ELF-1 (cell line): ENCODE data around the gene EIPR1.
"Not testable (repeated sequence)": the region's sequence is repeated elsewhere in the genome, so short reads cannot be mapped to it uniquely, and the experiment has no call there.

ENCODE experiments used
- DNase-seq: peaks from one replicate; pipeline ENCODE4 v3.0.0-alpha.2; 2016; ENCODE audit warnings: low read depth, low spot score

Gene EIPR1

GRCh38 chr2:3403587-3404334 lies 26.1 kb upstream of the EIPR1 start:
- no peak for DNase-seq

DNA sequence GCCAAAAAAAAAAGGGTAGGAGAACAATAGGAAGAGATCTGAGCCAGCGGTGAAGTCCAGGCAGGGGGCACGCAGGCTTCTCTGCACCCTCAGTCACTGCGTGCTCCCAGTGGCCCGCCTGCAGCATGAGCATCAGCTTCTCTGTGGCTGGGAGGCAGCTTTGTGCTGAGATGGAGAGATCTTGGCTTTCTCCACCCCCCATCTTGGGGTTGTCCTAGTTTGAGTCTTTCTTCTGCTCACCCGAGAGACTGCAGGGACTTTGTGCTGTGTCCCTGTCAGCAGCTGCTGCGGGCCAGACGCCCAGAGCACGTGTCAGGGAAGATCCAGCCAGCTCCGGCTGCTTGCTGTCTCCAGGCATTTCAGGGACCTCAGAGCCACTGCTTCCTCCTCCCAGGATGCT lies 22.2 kb upstream of the EIPR1 start:
- DNase-seq: peak; percentile 63

- DNase-seq: peak; percentile 62
Observed at GRCh38 chr2:3399381-3399780, 21.8 kb upstream of the EIPR1 start.

GRCh38 chr2:3398857-3399256 lies 21.2 kb upstream of the EIPR1 start:
- peak; percentile 73 for DNase-seq

DNA sequence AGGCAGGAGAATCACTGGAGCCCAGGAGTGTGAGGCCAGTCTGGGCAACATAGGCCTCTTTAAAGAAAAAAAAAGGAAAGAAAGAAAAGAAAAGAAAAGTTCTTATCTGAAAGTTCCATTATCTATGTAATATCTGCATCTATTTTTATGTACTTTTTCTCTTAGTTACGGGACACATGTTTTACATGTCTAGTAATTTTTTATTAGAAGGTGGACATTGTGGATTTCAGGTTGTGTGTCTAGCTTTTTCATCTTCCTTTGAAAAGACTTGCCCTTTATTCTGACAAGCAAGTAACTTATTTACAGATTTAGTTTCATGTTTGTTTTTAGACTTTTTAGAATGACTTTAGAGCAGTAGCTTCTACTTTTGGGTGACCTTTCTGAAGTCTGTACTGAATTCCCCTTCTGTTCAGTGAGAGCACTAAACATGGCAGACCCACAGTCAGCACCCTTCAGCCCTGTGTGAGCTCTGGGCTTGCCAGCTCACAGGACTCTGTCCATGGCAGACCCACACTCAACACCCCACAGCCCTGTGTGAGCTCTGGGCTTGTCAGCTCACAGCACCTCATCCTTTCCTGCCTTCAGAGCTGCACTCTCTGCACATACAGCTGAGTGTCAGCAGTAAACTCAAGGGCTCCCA lies 19.4 kb upstream of the EIPR1 start:
- no peak for DNase-seq

DNA sequence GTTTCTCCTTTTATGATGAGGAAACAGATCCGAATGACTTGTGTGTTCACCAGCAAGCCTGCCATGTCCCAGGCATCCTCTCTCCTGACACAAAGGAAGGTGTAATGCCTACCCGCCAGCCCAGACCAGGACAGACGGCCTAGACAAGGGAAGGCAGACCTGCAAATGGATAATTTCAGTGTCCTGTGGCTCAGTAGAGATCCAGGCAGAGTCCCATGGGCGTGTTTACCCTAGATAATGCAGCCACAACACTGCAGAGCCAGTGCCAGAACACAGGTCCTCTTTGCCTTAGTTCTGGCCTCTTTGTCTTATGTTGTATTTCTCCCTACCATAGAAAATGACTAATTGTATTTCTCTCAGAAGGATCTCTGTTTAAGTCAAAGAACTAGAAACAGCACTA lies 14.6 kb upstream of the EIPR1 start:
- DNase-seq: no peak

GRCh38 chr2:3390041-3390440 lies 12.4 kb upstream of the EIPR1 start:
- no peak for DNase-seq

DNA sequence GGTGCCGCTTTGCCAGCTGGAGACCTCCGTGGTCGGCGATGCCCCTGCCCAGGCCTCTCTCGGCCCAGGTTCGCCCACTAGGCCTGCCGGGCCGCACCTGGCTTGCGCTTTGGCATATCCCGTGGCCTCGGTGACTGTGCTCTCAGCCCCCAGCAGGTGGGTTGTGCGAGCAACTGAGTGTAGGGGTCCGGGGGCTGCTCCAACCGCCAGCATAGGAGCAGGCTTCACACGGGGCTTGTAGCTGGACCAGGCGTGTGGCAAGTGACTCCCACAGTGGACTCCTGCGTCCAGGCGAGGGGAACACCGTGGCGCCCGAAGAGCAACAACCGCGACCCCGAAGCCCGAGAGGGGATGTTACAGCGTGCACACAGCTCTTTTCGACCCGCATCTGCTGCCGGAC lies 11.6 kb upstream of the EIPR1 start:
- no peak for DNase-seq

DNA sequence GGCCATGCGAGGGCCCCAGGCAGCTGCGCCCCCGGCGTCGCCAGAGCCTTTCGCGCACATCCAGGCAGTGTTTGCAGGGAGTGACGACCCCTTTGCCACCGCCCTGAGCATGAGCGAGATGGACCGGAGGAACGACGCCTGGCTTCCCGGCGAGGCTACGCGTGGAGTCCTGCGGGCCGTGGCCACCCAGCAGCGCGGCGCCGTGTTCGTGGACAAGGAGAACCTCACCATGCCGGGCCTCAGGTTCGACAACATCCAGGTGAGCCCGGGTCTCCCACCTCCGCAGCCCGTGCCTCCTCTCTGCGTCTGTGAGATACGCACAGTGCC lies 10.8 kb upstream of the EIPR1 start:
- DNase-seq: no peak

DNA sequence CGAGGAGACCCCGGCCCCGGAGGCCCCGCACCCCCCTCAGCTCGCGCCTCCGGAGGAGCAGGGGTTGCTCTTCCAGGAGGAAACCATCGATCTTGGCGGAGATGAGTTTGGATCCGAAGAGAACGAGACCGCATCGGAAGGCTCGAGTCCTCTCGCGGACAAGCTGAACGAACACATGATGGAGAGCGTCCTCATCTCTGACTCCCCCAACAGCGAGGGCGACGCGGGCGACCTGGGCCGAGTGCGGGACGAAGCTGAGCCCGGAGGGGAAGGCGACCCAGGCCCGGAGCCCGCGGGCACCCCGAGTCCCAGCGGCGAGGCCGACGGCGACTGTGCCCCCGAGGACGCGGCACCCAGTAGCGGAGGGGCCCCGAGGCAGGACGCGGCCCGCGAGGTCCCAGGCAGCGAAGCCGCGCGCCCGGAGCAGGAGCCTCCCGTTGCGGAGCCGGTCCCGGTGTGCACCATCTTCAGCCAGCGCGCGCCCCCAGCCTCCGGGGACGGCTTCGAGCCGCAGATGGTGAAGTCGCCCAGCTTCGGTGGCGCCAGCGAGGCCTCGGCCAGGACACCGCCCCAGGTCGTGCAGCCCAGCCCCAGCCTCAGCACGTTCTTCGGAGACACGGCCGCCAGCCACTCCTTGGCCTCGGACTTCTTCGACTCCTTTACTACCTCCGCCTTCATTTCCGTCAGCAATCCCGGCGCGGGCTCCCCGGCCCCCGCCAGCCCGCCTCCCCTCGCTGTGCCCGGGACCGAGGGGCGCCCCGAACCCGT lies 10.2 kb upstream of the EIPR1 start:
- no peak for DNase-seq

- DNase-seq: no peak
Observed at GRCh38 chr2:3387011-3387410, 9.4 kb upstream of the EIPR1 start.

DNA sequence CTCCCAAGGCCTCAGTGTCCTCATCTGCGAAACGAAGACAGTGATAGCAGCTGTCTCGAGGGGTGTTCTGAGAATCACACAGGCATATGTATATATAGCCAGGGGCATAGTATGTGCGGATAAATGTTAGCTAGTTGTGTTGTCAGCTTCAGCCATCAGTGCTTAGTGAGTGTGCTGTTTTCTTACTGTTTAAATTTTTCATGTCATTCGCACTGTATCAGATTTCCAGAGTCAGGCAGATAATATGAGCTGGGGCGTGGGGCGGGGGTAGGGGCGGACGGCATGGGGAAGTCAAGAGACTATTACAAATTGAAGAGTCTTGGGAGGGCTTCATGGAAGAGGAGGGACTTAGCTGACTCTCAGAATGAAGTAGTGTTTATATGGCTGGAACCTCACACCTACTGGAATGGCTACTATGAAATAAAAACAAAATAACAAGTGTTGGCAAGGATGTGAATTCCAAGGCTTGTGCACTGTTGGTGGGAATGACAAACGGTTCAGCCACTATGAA lies 8.9 kb upstream of the EIPR1 start:
- no peak for DNase-seq

DNA sequence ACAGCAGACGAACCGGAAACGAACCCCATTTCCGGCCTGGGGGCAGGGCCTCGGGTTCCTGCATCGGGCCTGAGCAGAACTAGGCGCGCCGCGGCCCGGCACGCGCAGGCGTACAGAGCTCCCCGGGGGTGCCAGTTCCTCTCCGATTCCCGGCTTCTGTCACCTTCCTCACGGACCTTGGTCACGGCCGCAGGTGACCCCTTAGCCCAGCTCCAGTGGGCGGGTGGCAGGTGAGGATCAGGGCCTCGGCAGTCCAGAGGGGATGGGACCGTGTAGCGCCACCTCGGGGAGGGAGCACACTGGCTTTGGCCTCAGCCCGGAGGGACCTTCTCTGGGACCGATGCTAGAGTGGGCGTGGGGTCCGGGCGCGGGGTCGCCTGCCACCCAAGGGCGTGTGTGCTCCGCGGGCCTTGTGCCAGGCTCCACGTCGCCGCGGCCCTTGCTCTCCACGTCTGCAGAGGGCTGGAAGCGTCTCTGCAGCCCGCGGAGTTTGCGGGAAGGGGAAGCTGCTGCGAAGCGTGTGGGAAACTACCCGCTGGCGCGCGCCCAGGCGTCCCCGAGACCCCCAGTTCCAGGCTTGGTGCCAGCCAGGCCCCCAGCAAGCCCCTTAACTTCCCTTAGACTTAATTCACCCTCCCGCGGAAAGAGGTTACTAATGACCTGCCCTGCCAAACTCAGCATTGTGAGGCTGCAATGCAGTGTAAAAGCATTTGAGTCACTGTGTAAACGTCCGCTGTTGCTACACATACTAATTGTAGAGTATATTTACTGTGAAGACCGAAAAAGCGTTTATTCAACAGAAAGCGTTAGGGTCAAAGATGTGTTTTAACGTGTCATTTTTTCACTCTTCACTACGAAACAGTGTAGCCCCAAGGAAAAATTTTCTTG lies 2.3 kb upstream of the EIPR1 start, which contains the start of gene TRAPPC12:
Gene TRAPPC12 (plus strand): TSS at position 48 of the 888 bp plus-strand sequence. CDS start 7,930 bp downstream, outside the sequence.
- peak; percentile 96 for DNase-seq

DNA sequence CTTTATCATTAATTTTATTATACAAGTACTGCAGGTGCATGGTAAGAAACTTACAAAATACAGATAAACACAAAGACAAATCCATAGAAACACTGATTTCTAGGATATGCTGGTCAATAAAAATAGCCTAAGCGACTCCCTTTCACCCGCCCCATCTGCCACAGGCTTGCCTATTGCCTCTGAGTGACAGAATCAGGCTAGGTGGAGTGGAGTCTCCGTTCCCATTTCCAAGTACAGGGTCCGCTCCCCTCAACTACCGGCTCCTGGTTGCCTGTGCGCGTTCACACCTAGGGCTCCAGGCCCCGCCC lies 1.7 kb upstream of the EIPR1 start:
- no peak for DNase-seq

- no peak for DNase-seq
Observed at GRCh38 chr2:3377279-3377611, 373 bp downstream of the EIPR1 start.

DNA sequence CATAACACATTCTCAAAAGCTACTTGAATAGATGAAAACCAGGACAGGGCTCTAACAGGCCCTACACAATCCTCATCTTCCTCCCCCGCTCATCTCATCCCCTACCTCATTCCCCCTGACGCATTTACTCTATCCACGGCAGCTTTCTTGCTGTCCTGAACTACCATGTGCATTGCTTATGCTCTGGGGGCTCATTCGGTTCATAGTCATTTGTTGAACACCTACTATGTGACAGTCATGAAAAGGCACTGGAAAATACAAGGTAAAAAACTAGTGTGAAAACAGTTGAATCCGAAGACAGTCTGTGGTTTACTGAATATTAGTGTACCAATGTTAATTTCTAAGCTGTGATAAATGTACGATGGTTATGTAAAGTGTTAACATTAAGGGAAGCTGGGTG lies 797 bp downstream of the EIPR1 start:
- DNase-seq: no peak

DNA sequence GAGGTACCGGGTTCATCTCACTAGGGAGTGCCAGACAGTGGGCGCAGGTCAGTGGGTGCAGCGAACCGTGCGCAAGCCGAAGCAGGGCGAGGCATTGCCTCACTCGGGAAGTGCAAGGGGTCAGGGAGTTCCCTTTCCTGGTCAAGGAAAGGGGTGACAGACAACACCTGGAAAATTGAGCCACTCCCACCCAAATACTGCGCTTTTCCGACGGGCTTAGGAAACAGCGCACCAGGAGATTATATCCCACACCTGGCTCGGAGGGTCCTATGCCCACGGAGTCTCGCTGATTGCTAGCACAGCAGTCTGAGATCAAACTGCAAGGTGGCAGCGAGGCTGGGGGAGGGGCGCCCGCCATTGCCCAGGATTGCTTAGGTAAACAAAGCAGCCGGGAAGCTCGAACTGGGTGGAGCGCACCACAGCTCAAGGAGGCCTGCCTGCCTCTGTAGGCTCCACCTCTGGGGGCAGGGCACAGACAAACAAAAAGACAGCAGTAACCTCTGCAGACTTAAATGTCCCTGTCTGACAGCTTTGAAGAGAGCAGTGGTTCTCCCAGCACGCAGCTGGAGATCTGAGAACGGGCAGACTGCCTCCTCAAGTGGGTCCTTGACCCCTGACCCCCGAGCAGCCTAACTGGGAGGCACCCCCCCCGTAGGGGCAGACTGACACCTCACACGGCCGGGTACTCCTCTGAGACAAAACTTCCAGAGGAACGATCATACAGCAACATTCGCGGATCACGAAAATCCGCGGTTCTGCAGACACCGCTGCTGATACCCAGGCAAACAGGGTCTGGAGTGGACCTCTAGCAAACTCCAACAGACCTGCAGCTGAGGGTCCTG lies 8.1 kb downstream of the EIPR1 start:
- not testable (repeated sequence) for DNase-seq

DNA sequence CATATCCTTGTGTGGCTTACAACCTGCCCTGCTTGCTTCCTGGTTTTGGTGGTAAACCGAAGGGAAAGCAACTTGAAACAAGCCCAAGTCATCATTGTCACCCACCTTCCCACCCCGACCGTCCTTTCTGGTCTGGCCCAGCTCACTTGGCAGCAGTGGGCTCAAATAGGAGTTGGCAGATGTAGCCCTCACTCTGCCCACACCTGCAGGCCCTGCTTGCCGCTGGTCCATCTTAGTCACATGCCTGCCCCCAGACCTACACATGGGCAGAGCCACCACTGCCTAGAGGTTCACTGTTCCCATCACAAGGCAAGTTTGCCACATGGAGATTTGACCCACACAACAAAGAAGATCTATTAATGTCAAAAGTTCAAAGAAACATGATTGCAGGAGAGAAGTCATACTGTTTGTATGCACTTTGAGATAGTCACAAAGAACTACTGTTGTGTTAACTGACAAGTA lies 9.3 kb downstream of the EIPR1 start:
- no peak for DNase-seq

DNA sequence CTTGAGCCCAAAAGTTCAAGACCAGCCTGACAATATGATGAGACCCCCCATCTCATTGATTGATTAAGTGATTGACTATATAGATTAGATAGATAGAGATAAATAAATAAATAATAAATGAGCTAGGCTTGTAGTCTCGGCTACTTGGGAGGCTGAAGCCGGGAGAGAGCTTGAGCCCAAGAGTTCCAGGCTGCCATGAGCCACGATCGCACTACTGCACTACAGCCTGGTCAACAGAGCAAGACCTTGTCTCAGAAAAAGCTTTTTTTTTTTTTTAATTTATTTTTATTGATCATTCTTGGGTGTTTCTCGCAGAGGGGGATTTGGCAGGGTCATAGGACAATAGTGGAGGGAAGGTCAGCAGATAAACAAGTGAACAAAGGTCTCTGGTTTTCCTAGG lies 12.4 kb downstream of the EIPR1 start:
- DNase-seq: peak; percentile 32

GRCh38 chr2:3361518-3362389 lies 15.9 kb downstream of the EIPR1 start:
- DNase-seq: no peak
